Measurements from ENCODE around the gene TRIM75. TPM values are rescaled to one million over a fixed set of nuclear protein-coding genes. Genes with fewer than 3 reads are reported as not detected.
A peak's percentile ranks its signal among the peaks of the same experiment; 100 is the strongest.

TRIM75 gene
- total RNA-seq, 1 donor from 2014 or later: not detected

GRCh38 chr4:165096776-165097175 lies 43.1 kb downstream of the TRIM75 start:
- H3K27me3 ChIP-seq: no peaks in the 10 kb centered on the region
- H3K9me3 ChIP-seq: no peaks in the 10 kb centered on the region
- intact Hi-C loops (cut with DNase I): no loop called here
- peaks cover 17 to 65% of the 10 kb centered on the region in 2 donors for H3K36me3 ChIP-seq
- H3K4me3 ChIP-seq: no peak overlapping the region
- no peaks in the 10 kb centered on the region for H3K4me1 ChIP-seq
- TF ChIP-seq CTCF (IDR thresholded peaks at IDR 0.05): peak in 2 of 3 experiments; percentile 17 to 46
- H3K27ac ChIP-seq: no peak overlapping the region
- DNase-seq (ENCODE audit: low spot score in 2 of 2): no peak

GRCh38 chr4:165101641-165102040 lies 48.0 kb downstream of the TRIM75 start:
- no peaks in the 10 kb centered on the region for H3K4me1 ChIP-seq
- H3K36me3 ChIP-seq: peaks cover 21 to 33% of the 10 kb centered on the region in 2 donors

GRCh38 chr4:165106518-165106917 lies 52.9 kb downstream of the TRIM75 start:
- no peak for DNase-seq (ENCODE audit: low spot score in 2 of 2)
- Histone ChIP-seq H3K4me3 (no peak overlapping the region), H3K9me3 (no peaks in the 10 kb centered on the region), H3K36me3 (peaks cover 3 to 7% of the 10 kb centered on the region in 2 donors), H3K4me1 (no peaks in the 10 kb centered on the region), H3K27me3 (no peaks in the 10 kb centered on the region), H3K27ac (no peak overlapping the region)
- intact Hi-C loops (cut with DNase I): no loop called here
- TF ChIP-seq CTCF (IDR thresholded peaks at IDR 0.05): no peak

More at GRCh38 chr4:165101641-165102040, 48.0 kb downstream of the TRIM75 start:
- intact Hi-C loops (cut with DNase I): no loop called here
- no peaks in the 10 kb centered on the region for H3K9me3 ChIP-seq
- no peak for TF ChIP-seq CTCF (IDR thresholded peaks at IDR 0.05)
- no peak for DNase-seq (ENCODE audit: low spot score in 2 of 2)
- H3K4me3 ChIP-seq: no peak overlapping the region
- H3K27me3 ChIP-seq: no peaks in the 10 kb centered on the region
- H3K27ac ChIP-seq: no peak overlapping the region

Other genes with a start within 250 kb of the TRIM75 start
- gene APELA, start 176.7 kb upstream of the TRIM75 start, total RNA-seq: not detected
- not detected for gene TRIM61, start 76.2 kb upstream of the TRIM75 start, total RNA-seq
- gene TRIM60, start 21.9 kb upstream of the TRIM75 start, total RNA-seq: not detected
- 15.4 TPM for gene TMEM192, start 59.0 kb downstream of the TRIM75 start, total RNA-seq
- 0.96 TPM for gene KLHL2, start 153.7 kb downstream of the TRIM75 start, total RNA-seq